ENCODE data around the gene USP53. TPM values are rescaled to one million over a fixed set of nuclear protein-coding genes. Genes with fewer than 3 reads are reported as not detected.

Gene USP53
- total and polyA plus RNA-seq, 2 of the 13 experiments (the other 11 are each of a cell fraction or from before 2014, with no cell fraction given) = 5.3 to 8.1 TPM

- Histone ChIP-seq H3K9me3 (ENCODE audit: low read length) (no peaks in the 10 kb centered on the region), H4K20me1 (ENCODE audit: insufficient read depth, low read length) (peaks cover 12% of the 10 kb centered on the region; the same call in 1 of the 2 replicates), H3K4me1 (ENCODE audit: insufficient read depth, low read length) (peaks cover 66% of the 10 kb centered on the region), H3K4me2 (ENCODE audit: low read depth, low read length) (peak overlapping the region; percentile 87), H3K27ac (ENCODE audit: extremely low read length, insufficient read depth, low read length) (peak overlapping the region; percentile 89), H3K9ac (ENCODE audit: insufficient read depth, low read depth, low read length) (peak overlapping the region; percentile 91), H3K27me3 (ENCODE audit: control insufficient read depth in 1 of 2, insufficient read depth in 2 of 2, low read length in 2 of 2) (peaks cover 0 to 9% of the 10 kb centered on the region in 2 experiments; a peak in 2 of 5 replicates), H2AFZ (ENCODE audit: low read length) (peak overlapping the region; percentile 59), H3K36me3 (replicated peaks in 1 of 2; ENCODE audit: control insufficient read depth in 1 of 2, insufficient read depth in 2 of 2, low read length in 2 of 2) (peaks cover 0 to 3% of the 10 kb centered on the region in 2 experiments; a peak in 1 of 5 replicates), H3K4me3 (replicated peaks in 1 of 3; ENCODE audit: insufficient read depth in 1 of 3, low read depth in 2 of 3, low read length in 3 of 3) (peak overlapping the region; percentile 85 to 100 (median 91)), H3K79me2 (ENCODE audit: insufficient read depth, low read length) (peaks cover 39% of the 10 kb centered on the region)
- peak; percentile 75 for FAIRE-seq
- ChIA-PET POLR2A (interaction anchor here (0.6 to 2.7 kb wide), 8 partner anchors 9 to 465 kb away, joined by 3 to 30 read pairs (median 3); partner anchors contain the start of genes SEC24D and USP53), CTCF (ENCODE audit: low intra/inter-chr PET ratio, low total read pairs) (no interaction called here)
- intact Hi-C loops (cut with micrococcal nuclease; ENCODE audit: unreplicated experiment) = loop anchor here (1.0 to 5.0 kb wide), 3 partner anchors 87 to 752 kb away; no protein-coding TSS in a partner anchor
- in situ Hi-C loops (cut with HindIII; ENCODE audit: extremely low pct_ligation_motif_present, low pct_unique_long_range_greater_than_20kb) = no loop called here
- DNase-seq (ENCODE audit: low spot score) = peak; percentile 96
- peak; percentile 96 for ATAC-seq
- BruUV-seq (replicated peaks) = no TSS peak
- WGBS (ENCODE audit: low lambda C conversion rate) = 2% methylated on average over 35 of the region's 54 CpGs
- TF ChIP-seq BHLHE40 (IDR thresholded peaks at IDR 0.05; ENCODE audit: low read length) = no peak
- peak; percentile 81; the same call in 1 of the 2 replicates for TF ChIP-seq ZBTB38 (CRISPR knock-in tag; IDR thresholded peaks at IDR 0.05)
- TF ChIP-seq NR2F6 (IDR thresholded peaks at IDR 0.05) = peak; percentile 19; the same call in 1 of the 2 replicates
- TF ChIP-seq NR2F6 (CRISPR knock-in tag; IDR thresholded peaks at IDR 0.05) = peak; percentile 69
- TF ChIP-seq DMAP1 (CRISPR knock-in tag; IDR thresholded peaks at IDR 0.05) = peak; percentile 93
- peak; percentile 87; the same call in 1 of the 2 replicates for TF ChIP-seq ZNF776 (CRISPR knock-in tag; IDR thresholded peaks at IDR 0.05)
- peak; percentile 62 for TF ChIP-seq ASH2L (IDR thresholded peaks at IDR 0.05; ENCODE audit: insufficient read length, low read depth, low read length)
- TF ChIP-seq ADNP (CRISPR knock-in tag; IDR thresholded peaks at IDR 0.05) = no peak
- peak; percentile 99 for TF ChIP-seq HNRNPLL (IDR thresholded peaks at IDR 0.05; ENCODE audit: low read depth, low read length, poor library complexity, severe bottlenecking)
- peak; percentile 96 for TF ChIP-seq ZNF280B (CRISPR knock-in tag; IDR thresholded peaks at IDR 0.05; ENCODE audit: borderline replicate concordance)
- no peak for TF ChIP-seq HOXA7 (CRISPR knock-in tag; IDR thresholded peaks at IDR 0.05)
- TF ChIP-seq ZNF839 (CRISPR knock-in tag; IDR thresholded peaks at IDR 0.05; ENCODE audit: borderline replicate concordance) = no peak
- peak; percentile 72 for TF ChIP-seq ZNF33B (CRISPR knock-in tag; IDR thresholded peaks at IDR 0.05)
- peak; percentile 97 for TF ChIP-seq ZNF430 (CRISPR knock-in tag; IDR thresholded peaks at IDR 0.05)
- TF ChIP-seq ZNF556 (CRISPR knock-in tag; IDR thresholded peaks at IDR 0.05; ENCODE audit: borderline replicate concordance) = peak; percentile 90
- TF ChIP-seq ZNF484 (CRISPR knock-in tag; IDR thresholded peaks at IDR 0.05; ENCODE audit: borderline replicate concordance, low read depth) = no peak
- peak; percentile 84 for TF ChIP-seq XRCC5 (optimal IDR thresholded peaks at IDR 0.05; ENCODE audit: low read length)
- peak; percentile 78; the same call in 1 of the 2 replicates for TF ChIP-seq ELK4 (CRISPR knock-in tag; IDR thresholded peaks at IDR 0.05; ENCODE audit: borderline replicate concordance)
- peak; percentile 83; the same call in 1 of the 2 replicates for TF ChIP-seq ZNF878 (CRISPR knock-in tag; IDR thresholded peaks at IDR 0.05)
- TF ChIP-seq MBNL3 (CRISPR knock-in tag; conservative IDR thresholded peaks at IDR 0.05) = no peak
- no peak for TF ChIP-seq HNRNPH1 (optimal IDR thresholded peaks at IDR 0.05; ENCODE audit: low read depth, low read length)
- peak; percentile 95 for TF ChIP-seq ZSCAN9 (CRISPR knock-in tag; IDR thresholded peaks at IDR 0.05; ENCODE audit: borderline replicate concordance)
- peak; percentile 94 for TF ChIP-seq POLR2AphosphoS5 (IDR thresholded peaks at IDR 0.05; ENCODE audit: low read depth, low read length)
These were observed 87.8 kb downstream of the USP53 start for GRCh38 chr4:119300101-119300978.
